IMR-90 (cell line): ENCODE data around the gene DTX3L. TPM values are rescaled to one million over a fixed set of nuclear protein-coding genes. Genes with fewer than 3 reads are reported as not detected.

Experiments used
- ATAC-seq: fragments of 200-7000 bp; cut with Tn5 transposase; 2 replicates; pipeline ENCODE4 v1.9.1; 2020; ENCODE audit warnings: low read depth, mild to moderate bottlenecking, moderate library complexity
- BruUV-seq: library from RNA; stranded (reverse); fragments of 400-500 nt; replicated peaks from 2 replicates; lab custom pipeline; 2021; lab: Mats Ljungman, UMichigan
- CTCF ChIA-PET: fragments of 300-600 bp; formaldehyde crosslinking; extraction: SDS; loops from one replicate; lab custom pipeline; 2021; ENCODE audit warnings: antibody characterized with exemption; lab: Yijun Ruan, JAX
- POLR2A ChIA-PET: fragments of 300-600 bp; sonication (Branson Sonifier 250); formaldehyde crosslinking; loops from one replicate; lab custom pipeline; 2022; ENCODE audit warnings: antibody characterized with exemption; ENCODE audit not compliant: unreplicated experiment; lab: Charles Lee
- DNase-seq: peaks from one replicate; pipeline ENCODE4 v3.0.0; 2013
- H2AFZ ChIP-seq: replicated peaks from 2 replicates; pipeline ENCODE3; 2013; ENCODE audit warnings: low read length, mild to moderate bottlenecking; ENCODE audit not compliant: poor library complexity
- H2AK5ac ChIP-seq: 2 replicates; pipeline ENCODE4 v1.6.1; 2013; ENCODE audit warnings: low read depth, low read length, inconsistent platforms
- H2AK9ac ChIP-seq: replicated peaks from 2 replicates; pipeline ENCODE3; 2013; ENCODE audit warnings: mild to moderate bottlenecking, low read depth, low read length, moderate library complexity; ENCODE audit not compliant: poor library complexity
- H2BK120ac ChIP-seq: 2 replicates; pipeline ENCODE4 v1.6.1; 2013; ENCODE audit warnings: low read depth, low read length, inconsistent platforms
- H2BK15ac ChIP-seq: 3 replicates; pipeline ENCODE4 v1.6.1; 2013; ENCODE audit warnings: low read depth, low read length, inconsistent platforms
- H2BK20ac ChIP-seq: 2 replicates; pipeline ENCODE4 v1.6.1; 2013; ENCODE audit warnings: low read depth, mild to moderate bottlenecking, inconsistent platforms, low read length, moderate library complexity
- H2BK5ac ChIP-seq: 2 replicates; pipeline ENCODE4 v1.6.1; 2013; ENCODE audit warnings: mild to moderate bottlenecking, low read depth, low read length, inconsistent platforms; ENCODE audit not compliant: poor library complexity, severe bottlenecking
- H3K14ac ChIP-seq: replicated peaks from 2 replicates; pipeline ENCODE4 v1.6.1; 2013; ENCODE audit warnings: low read depth, low read length, inconsistent platforms
- H3K18ac ChIP-seq: 2 replicates; pipeline ENCODE4 v1.6.1; 2013; ENCODE audit warnings: low read depth, low read length, control low read depth
- H3K23ac ChIP-seq: 2 replicates; pipeline ENCODE4 v1.6.1; 2013; ENCODE audit warnings: low read depth, low read length, inconsistent platforms
- H3K27ac ChIP-seq: 2 replicates; pipeline ENCODE4 v1.5.1; 2013; ENCODE audit warnings: mild to moderate bottlenecking, control low read depth, low read length; ENCODE audit not compliant: insufficient read depth
- H3K27me3 ChIP-seq: 2 replicates; pipeline ENCODE4 v1.6.1; 2013; ENCODE audit warnings: low read length; ENCODE audit not compliant: control insufficient read depth, insufficient read depth
- H3K36me3 ChIP-seq: 2 replicates; pipeline ENCODE4 v1.6.1; 2013; ENCODE audit warnings: low read length, mixed read lengths; ENCODE audit not compliant: control insufficient read depth, insufficient read depth
- H3K4ac ChIP-seq: 2 replicates; pipeline ENCODE4 v1.6.1; 2013; ENCODE audit warnings: low read depth, low read length, inconsistent platforms
- H3K4me1 ChIP-seq: 2 replicates; pipeline ENCODE4 v1.6.1; 2013; ENCODE audit warnings: low read length, mixed read lengths; ENCODE audit not compliant: control insufficient read depth, insufficient read depth
- H3K4me2 ChIP-seq: 2 replicates; pipeline ENCODE4 v1.6.1; 2013; ENCODE audit warnings: low read depth, mild to moderate bottlenecking, control low read depth, low read length, moderate library complexity
- H3K4me3 ChIP-seq: 2 replicates; pipeline ENCODE4 v1.5.1; 2013; ENCODE audit warnings: low read depth, mild to moderate bottlenecking, control low read depth, low read length, moderate library complexity; ENCODE audit not compliant: insufficient read depth
- H3K56ac ChIP-seq: 2 replicates; pipeline ENCODE4 v1.6.1; 2013; ENCODE audit warnings: low read length, inconsistent platforms; ENCODE audit not compliant: insufficient read depth; ENCODE audit errors: extremely low read depth
- H3K79me1 ChIP-seq, 2 experiments: 2 replicates each; pipeline ENCODE4 v1.6.1; 2013; ENCODE audit warnings: low read length in 2 of 2, inconsistent platforms in 1 of 2, low read depth in 1 of 2
- H3K9ac ChIP-seq: 2 replicates; pipeline ENCODE4 v1.6.1; 2013; ENCODE audit warnings: low read depth, low read length, control low read depth
- H3K9me1 ChIP-seq: 2 replicates; pipeline ENCODE4 v1.6.1; 2013; ENCODE audit warnings: low read length, inconsistent platforms; ENCODE audit not compliant: insufficient read depth
- H3K9me3 ChIP-seq: 2 replicates; pipeline ENCODE4 v1.6.1; 2013; ENCODE audit warnings: low read length; ENCODE audit not compliant: control insufficient read depth, insufficient read depth
- H4K20me1 ChIP-seq: 2 replicates; pipeline ENCODE4 v1.6.1; 2013; ENCODE audit warnings: low read length, inconsistent platforms; ENCODE audit not compliant: insufficient read depth
- H4K5ac ChIP-seq: 2 replicates; pipeline ENCODE4 v1.6.1; 2013; ENCODE audit warnings: mild to moderate bottlenecking, low read depth, low read length, control low read depth
- H4K8ac ChIP-seq, 2 experiments: 2 replicates each; pipeline ENCODE4 v1.6.1; 2013; ENCODE audit warnings: low read depth in 2 of 2, low read length in 2 of 2, control low read depth in 1 of 2, inconsistent platforms in 1 of 2
- H4K91ac ChIP-seq: 2 replicates; pipeline ENCODE4 v1.6.1; 2013; ENCODE audit warnings: low read depth, low read length, inconsistent platforms; ENCODE audit not compliant: insufficient read depth
- CEBPB ChIP-seq: IDR thresholded peaks from 2 replicates; pipeline ENCODE4 v1.6.1; 2012; ENCODE audit warnings: low read depth, low read length, improper control_type of control experiment
- ELK1 ChIP-seq: fragments of 150-350 bp; IDR thresholded peaks from 2 replicates; pipeline ENCODE4 v1.6.1; 2016; ENCODE audit warnings: low read depth, mild to moderate bottlenecking, low read length, moderate library complexity, borderline replicate concordance
- MAFK ChIP-seq: IDR thresholded peaks from 2 replicates; pipeline ENCODE4 v1.6.1; 2012; ENCODE audit warnings: low read depth, low read length, improper control_type of control experiment
- RFX5 ChIP-seq: IDR thresholded peaks from 2 replicates; pipeline ENCODE4 v1.8.0; 2012; ENCODE audit warnings: low read depth, mild to moderate bottlenecking, low read length, moderate library complexity
- SMC3 ChIP-seq: fragments of 150-350 bp; IDR thresholded peaks from 2 replicates; pipeline ENCODE4 v1.6.1; 2016; ENCODE audit warnings: low read depth, mild to moderate bottlenecking, antibody characterized with exemption, low read length, moderate library complexity
- dilution Hi-C: fragments of 300-500 bp; cut with HindIII; formaldehyde crosslinking; loops from one replicate; pipeline ENCODE4 v1.14.3; 2018; ENCODE audit warnings: low sequenced_read_pairs; ENCODE audit not compliant: unreplicated experiment
- in situ Hi-C: fragments of 300-500 bp; cut with MboI; formaldehyde crosslinking; loops from 3 replicates; pipeline ENCODE4 v1.14.3; 2019; ENCODE audit warnings: low sequenced_read_pairs, inconsistent platforms, mixed read lengths
- intact Hi-C: fragments of 100-400 bp; cut with micrococcal nuclease; formaldehyde crosslinking; loops from 2 replicates; pipeline ENCODE4 v1.10.0; 2022
- polyA plus RNA-seq, 3 experiments: library from polyadenylated mRNA; depleted of rRNA; stranded (reverse); fragments of >200 nt; gene quantifications; 2 replicates each; pipeline ENCODE4 v1.2.3, GENCODE V29; 2012; ENCODE audit warnings: low replicate concordance in 1 of 3
- total RNA-seq: library from RNA; depleted of rRNA; stranded (reverse); fragments of >200 nt; gene quantifications from 2 replicates; pipeline ENCODE4 v1.2.3, GENCODE V29; 2012

DTX3L gene
- total and polyA plus RNA-seq, 2 of the 4 experiments (the other 2 are of a cell fraction): 4.1 to 7.9 TPM

GRCh38 chr3:122519693-122520092 lies 44.4 kb upstream of the DTX3L start:
- no peak for DNase-seq
- H3K9me3 ChIP-seq: no peaks in the 10 kb centered on the region
- H2BK20ac ChIP-seq: no peak overlapping the region
- no peak for TF ChIP-seq MAFK
- peak; percentile 70; the same call in 1 of the 2 replicates for TF ChIP-seq CEBPB
- TF ChIP-seq RFX5: no peak
- TF ChIP-seq ELK1: no peak
- TF ChIP-seq SMC3: no peak
- no peak overlapping the region for H3K18ac ChIP-seq
- H3K9me1 ChIP-seq: peaks cover 4% of the 10 kb centered on the region
- no peak overlapping the region for H2AFZ ChIP-seq
- no TSS peak for BruUV-seq
- dilution Hi-C loops: no loop called here
- in situ Hi-C loops: no loop called here
- no peak overlapping the region for H4K91ac ChIP-seq
- H4K8ac ChIP-seq: no peak overlapping the region
- H4K5ac ChIP-seq: no peak overlapping the region
- CTCF ChIA-PET: no interaction called here
- H3K27me3 ChIP-seq: no peaks in the 10 kb centered on the region
- no peak overlapping the region for H2AK5ac ChIP-seq
- POLR2A ChIA-PET: no interaction called here
- no peak overlapping the region for H3K56ac ChIP-seq
- no peak overlapping the region for H2BK5ac ChIP-seq
- H3K36me3 ChIP-seq: no peaks in the 10 kb centered on the region
- no peak overlapping the region for H3K4me2 ChIP-seq
- no peak overlapping the region for H3K9ac ChIP-seq
- H3K4me1 ChIP-seq: no peaks in the 10 kb centered on the region
- H3K23ac ChIP-seq: no peak overlapping the region
- no peak overlapping the region for H2BK15ac ChIP-seq
- H4K20me1 ChIP-seq: peaks cover under 1% of the 10 kb centered on the region
- H2AK9ac ChIP-seq: no peak overlapping the region
- H3K79me1 ChIP-seq: 0 out of 4 replicates have a peak, but pooled peaks cover 0 to 3% of the 10 kb centered on the region in 2 experiments
- no peak overlapping the region for H2BK120ac ChIP-seq
- intact Hi-C loops: no loop called here
- ATAC-seq: no peak
- H3K14ac ChIP-seq: no peak overlapping the region; the same call in 1 of the 2 replicates
- H3K4me3 ChIP-seq: no peak overlapping the region
- H3K4ac ChIP-seq: no peak overlapping the region
- H3K27ac ChIP-seq: no peak overlapping the region
